RPMI7951 (cell line): ENCODE data around the gene RRP9. TPM values are rescaled to one million over a fixed set of nuclear protein-coding genes. Genes with fewer than 3 reads are reported as not detected.

Experiments
- DNase-seq: peaks from one replicate; pipeline ENCODE4 v3.0.0-alpha.2; 2012; ENCODE audit warnings: low read depth
- total RNA-seq: library from RNA; depleted of rRNA; stranded (reverse); fragments of >200 nt; shearing (Covaris generic); gene quantifications from 2 replicates; pipeline ENCODE4 v1.2.3, GENCODE V29; 2014

Gene RRP9
- total RNA-seq, 1 experiment from 2014 or later, result 29.0 TPM

GRCh38 chr3:51955893-51956770, 14.4 kb upstream of the RRP9 start:
- DNase-seq, result no peak

- DNase-seq, result no peak
Measured at GRCh38 chr3:51955175-51955892, 13.6 kb upstream of the RRP9 start, which contains the start of gene GPR62. Gene GPR62, plus strand, starts transcription at chr3:51955381. Its CDS starts 272 bp downstream, at chr3:51955653.

GRCh38 chr3:51954713-51955112, 13.0 kb upstream of the RRP9 start:
- DNase-seq, result no peak

GRCh38 chr3:51954105-51954504, 12.4 kb upstream of the RRP9 start:
- no peak for DNase-seq

- DNase-seq, result peak; percentile 80
Measured at GRCh38 chr3:51953445-51953844, 11.7 kb upstream of the RRP9 start.

GRCh38 chr3:51950899-51951298, 9.2 kb upstream of the RRP9 start:
- no peak for DNase-seq

- no peak for DNase-seq
Measured at GRCh38 chr3:51949121-51949520, 7.4 kb upstream of the RRP9 start.

GRCh38 chr3:51948016-51948580, 6.4 kb upstream of the RRP9 start:
- no peak for DNase-seq

GRCh38 chr3:51947215-51947900, 5.7 kb upstream of the RRP9 start:
- no peak for DNase-seq

GRCh38 chr3:51946796-51947195, 5.1 kb upstream of the RRP9 start:
- DNase-seq, result no peak

- DNase-seq, result no peak
Measured at GRCh38 chr3:51945926-51946705, 4.4 kb upstream of the RRP9 start.

GRCh38 chr3:51945031-51945840, 3.5 kb upstream of the RRP9 start:
- DNase-seq, result no peak

GRCh38 chr3:51944451-51945021, 2.8 kb upstream of the RRP9 start:
- DNase-seq, result no peak

GRCh38 chr3:51943451-51944391, 2.0 kb upstream of the RRP9 start:
- DNase-seq, result no peak

GRCh38 chr3:51942603-51943450, 1.1 kb upstream of the RRP9 start:
- DNase-seq, result peak; percentile 69

GRCh38 chr3:51941463-51941797, 274 bp downstream of the RRP9 start:
- no peak for DNase-seq

- no peak for DNase-seq
Measured at GRCh38 chr3:51940648-51941462, 849 bp downstream of the RRP9 start.
